ENCODE results near the gene KCNB1. TPM values are rescaled to one million over a fixed set of nuclear protein-coding genes. Genes with fewer than 3 reads are reported as not detected.
"Not testable (repeated sequence)": the region's sequence is repeated elsewhere in the genome, so short reads cannot be mapped to it uniquely, and the experiment has no call there.

KCNB1 gene
- polyA plus RNA-seq, 12 donors: 4.3 to 13.6 (median 9.8) TPM; not detected in 1

- DNase-seq: no peak
These were observed 158.7 kb downstream of the KCNB1 start for GRCh38 chr20:49323622-49324238.

- DNase-seq: no peak
These were observed 162.0 kb downstream of the KCNB1 start for GRCh38 chr20:49320460-49320859.

GRCh38 chr20:49319208-49319809 is 163.2 kb downstream of the KCNB1 start:
- DNase-seq: no peak

GRCh38 chr20:49318430-49319207 is 163.8 kb downstream of the KCNB1 start:
- DNase-seq: no peak

- DNase-seq: no peak
These were observed 164.4 kb downstream of the KCNB1 start for GRCh38 chr20:49318091-49318429.

GRCh38 chr20:49316704-49317103 is 165.8 kb downstream of the KCNB1 start:
- no peak for DNase-seq

- no peak for DNase-seq
These were observed 166.9 kb downstream of the KCNB1 start for GRCh38 chr20:49315580-49315979.

- not testable (repeated sequence) for DNase-seq
These were observed 168.4 kb downstream of the KCNB1 start for GRCh38 chr20:49314052-49314451.

Other genes starting within 250 kb of the KCNB1 start
- 10 to 100 TPM in 6 of 12 donors, 1 to 10 TPM in 5, not detected in 1; 6.9 to 17.0 (median 10.3) TPM for gene ZNFX1, start 204.6 kb downstream of the KCNB1 start, polyA plus RNA-seq (ENCODE audit: insufficient read length in 12 of 12)
- 10 to 100 TPM in 11 of 12 donors, not detected in 1; 20.4 to 35.3 (median 26.5) TPM for gene PTGIS, start 85.5 kb upstream of the KCNB1 start, polyA plus RNA-seq (ENCODE audit: insufficient read length in 12 of 12)
- gene B4GALT5, start 231.2 kb upstream of the KCNB1 start, polyA plus RNA-seq (ENCODE audit: insufficient read length in 12 of 12): 100 to 1,000 TPM in 1 of 12 donors, 10 to 100 TPM in 11; 30.5 to 148 (median 36.2) TPM